Fibroblast of lung (primary cell): ENCODE measurements around the gene CLEC19A.

ENCODE experiments used
- EZH2 ChIP-seq: IDR thresholded peaks from 2 replicates; pipeline ENCODE4 v1.5.1; 2012; ENCODE audit warnings: low read length, control low read depth, mild to moderate bottlenecking; ENCODE audit errors: missing control alignments
- TF ChIP-seq, protein P1 (sequence below), 2 donors: IDR thresholded peaks in 1 of 2; conservative IDR thresholded peaks in 1 of 2; 1 replicate in 1 of 2; 2 replicates in 1 of 2; pipeline ENCODE4 v1.5.1; 2011 to 2012; ENCODE audit warnings: low read length in 2 of 2, control low read depth in 1 of 2, inconsistent platforms in 1 of 2, low read depth in 1 of 2, mild to moderate bottlenecking in 1 of 2

- TF ChIP-seq EZH2, result no peak
- TF ChIP-seq, protein P1, sequence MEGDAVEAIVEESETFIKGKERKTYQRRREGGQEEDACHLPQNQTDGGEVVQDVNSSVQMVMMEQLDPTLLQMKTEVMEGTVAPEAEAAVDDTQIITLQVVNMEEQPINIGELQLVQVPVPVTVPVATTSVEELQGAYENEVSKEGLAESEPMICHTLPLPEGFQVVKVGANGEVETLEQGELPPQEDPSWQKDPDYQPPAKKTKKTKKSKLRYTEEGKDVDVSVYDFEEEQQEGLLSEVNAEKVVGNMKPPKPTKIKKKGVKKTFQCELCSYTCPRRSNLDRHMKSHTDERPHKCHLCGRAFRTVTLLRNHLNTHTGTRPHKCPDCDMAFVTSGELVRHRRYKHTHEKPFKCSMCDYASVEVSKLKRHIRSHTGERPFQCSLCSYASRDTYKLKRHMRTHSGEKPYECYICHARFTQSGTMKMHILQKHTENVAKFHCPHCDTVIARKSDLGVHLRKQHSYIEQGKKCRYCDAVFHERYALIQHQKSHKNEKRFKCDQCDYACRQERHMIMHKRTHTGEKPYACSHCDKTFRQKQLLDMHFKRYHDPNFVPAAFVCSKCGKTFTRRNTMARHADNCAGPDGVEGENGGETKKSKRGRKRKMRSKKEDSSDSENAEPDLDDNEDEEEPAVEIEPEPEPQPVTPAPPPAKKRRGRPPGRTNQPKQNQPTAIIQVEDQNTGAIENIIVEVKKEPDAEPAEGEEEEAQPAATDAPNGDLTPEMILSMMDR (conservative IDR thresholded peaks at IDR 0.05 in 1 of 2, IDR thresholded peaks at IDR 0.05 in 1 of 2; ENCODE audit: low read depth in 1 of 2, low read length in 2 of 2), result no peak
These were observed 20.1 kb upstream of the CLEC19A start for GRCh38 chr16:19265380-19265930.
